Uterus (tissue), 4 donors: Measurements from ENCODE around the gene MAPT. TPM values are rescaled to one million over a fixed set of nuclear protein-coding genes. Genes with fewer than 3 reads are reported as not detected.

Experiments used
- DNase-seq, 2 donors: peaks; one replicate each; pipeline ENCODE4 v3.0.0-alpha.2; 2019 to 2020
- H3K27ac ChIP-seq, 2 donors: fragments of 200-600 bp; sonication (generic); 1 replicate in 1 of 2; 2 replicates in 1 of 2; pipeline ENCODE4 v1.5.1; 2016 to 2018
- H3K27me3 ChIP-seq, 2 donors: fragments of 200-600 bp; sonication (generic); one replicate each; pipeline ENCODE4 v1.5.1; 2018 to 2019; ENCODE audit warnings: control low read depth in 1 of 2
- H3K36me3 ChIP-seq, 2 donors: fragments of 200-600 bp; sonication (generic); one replicate each; pipeline ENCODE4 v1.5.1; 2019; ENCODE audit warnings: control low read depth in 1 of 2
- H3K4me1 ChIP-seq, 2 donors: fragments of 200-600 bp; sonication (generic); one replicate each; pipeline ENCODE4 v1.5.1; 2018 to 2019; ENCODE audit warnings: control low read depth in 1 of 2
- H3K4me3 ChIP-seq, 2 donors: fragments of 200-600 bp; sonication (generic); 1 replicate in 1 of 2; 2 replicates in 1 of 2; pipeline ENCODE4 v1.5.1; 2018 to 2019; ENCODE audit warnings: mild to moderate bottlenecking in 1 of 2
- H3K9me3 ChIP-seq, 2 donors: fragments of 200-600 bp; sonication (generic); one replicate each; pipeline ENCODE4 v1.5.1; 2019; ENCODE audit warnings: control low read depth in 1 of 2
- POLR2A ChIP-seq, 2 donors: fragments of 450-650 bp; IDR thresholded peaks; one replicate each; pipeline ENCODE4 v1.6.1; 2016; ENCODE audit warnings: antibody characterized with exemption in 2 of 2, mild to moderate bottlenecking in 1 of 2, moderate library complexity in 1 of 2
- intact Hi-C: fragments of 100-400 bp; cut with DNase I; formaldehyde crosslinking; loops from one replicate; pipeline ENCODE4 v1.15.1; 2023; ENCODE audit warnings: low total_unique reads
- total RNA-seq, 4 donors: library from RNA; depleted of rRNA in 3 of 4; stranded (reverse); fragments of >200 nt in 3 of 4; gene quantifications; one replicate each; pipeline versions ENCODE4 v1.1.0 to v1.2.4, GENCODE V29; 2014 to 2023
- TF ChIP-seq, protein P1 (sequence below), 4 experiments: fragments of 200-600 bp in 2 of 4; fragments of 450-650 bp in 2 of 4; sonication (generic) in 2 of 4; IDR thresholded peaks; one replicate each; pipeline ENCODE4 v1.5.1; 2016 to 2019; ENCODE audit warnings: antibody characterized with exemption in 4 of 4, mild to moderate bottlenecking in 2 of 4, moderate library complexity in 1 of 4
- donor health status: DM: yes; HTN: yes; CAD: no.

MAPT gene
- total RNA-seq, 4 donors from 2014 or later, result 0.26 to 4.1 (median 1.5) TPM; not detected in 1

DNA sequence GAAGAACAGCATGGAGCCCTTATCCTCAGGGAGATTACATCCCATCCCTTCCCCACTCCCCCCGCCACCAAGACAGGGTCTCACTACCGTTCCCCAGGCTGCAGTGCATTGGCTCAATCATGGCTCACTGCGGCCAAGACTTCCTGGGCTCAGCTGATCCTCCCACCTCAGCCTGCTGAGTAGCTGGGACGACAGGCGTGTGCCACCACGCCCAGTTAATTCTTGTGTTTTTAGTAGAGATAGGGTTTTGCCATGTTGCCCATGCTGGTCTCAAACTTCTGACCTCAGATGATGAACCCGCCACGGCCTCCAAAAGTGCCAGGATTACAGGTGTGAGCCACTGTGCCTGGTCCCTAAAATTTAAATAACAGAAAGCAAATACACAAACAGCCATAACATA lies 153.5 kb downstream of the MAPT start:
- H3K4me3 ChIP-seq, result no peak overlapping the region
- intact Hi-C loops, result loop anchor here (5.0 kb wide), 1 partner anchor 144 kb away; the partner anchor contains the start of gene KANSL1
- no peaks in the 10 kb centered on the region for H3K36me3 ChIP-seq
- TF ChIP-seq, protein P1, sequence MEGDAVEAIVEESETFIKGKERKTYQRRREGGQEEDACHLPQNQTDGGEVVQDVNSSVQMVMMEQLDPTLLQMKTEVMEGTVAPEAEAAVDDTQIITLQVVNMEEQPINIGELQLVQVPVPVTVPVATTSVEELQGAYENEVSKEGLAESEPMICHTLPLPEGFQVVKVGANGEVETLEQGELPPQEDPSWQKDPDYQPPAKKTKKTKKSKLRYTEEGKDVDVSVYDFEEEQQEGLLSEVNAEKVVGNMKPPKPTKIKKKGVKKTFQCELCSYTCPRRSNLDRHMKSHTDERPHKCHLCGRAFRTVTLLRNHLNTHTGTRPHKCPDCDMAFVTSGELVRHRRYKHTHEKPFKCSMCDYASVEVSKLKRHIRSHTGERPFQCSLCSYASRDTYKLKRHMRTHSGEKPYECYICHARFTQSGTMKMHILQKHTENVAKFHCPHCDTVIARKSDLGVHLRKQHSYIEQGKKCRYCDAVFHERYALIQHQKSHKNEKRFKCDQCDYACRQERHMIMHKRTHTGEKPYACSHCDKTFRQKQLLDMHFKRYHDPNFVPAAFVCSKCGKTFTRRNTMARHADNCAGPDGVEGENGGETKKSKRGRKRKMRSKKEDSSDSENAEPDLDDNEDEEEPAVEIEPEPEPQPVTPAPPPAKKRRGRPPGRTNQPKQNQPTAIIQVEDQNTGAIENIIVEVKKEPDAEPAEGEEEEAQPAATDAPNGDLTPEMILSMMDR (IDR thresholded peaks at IDR 0.05), result no peak
- TF ChIP-seq POLR2A (IDR thresholded peaks at IDR 0.05), result no peak
- H3K27ac ChIP-seq, result peak overlapping the region; percentile 32 to 71
- DNase-seq, result no peak
- no peaks in the 10 kb centered on the region for H3K27me3 ChIP-seq
- H3K9me3 ChIP-seq, result no peaks in the 10 kb centered on the region
- no peaks in the 10 kb centered on the region for H3K4me1 ChIP-seq

DNA sequence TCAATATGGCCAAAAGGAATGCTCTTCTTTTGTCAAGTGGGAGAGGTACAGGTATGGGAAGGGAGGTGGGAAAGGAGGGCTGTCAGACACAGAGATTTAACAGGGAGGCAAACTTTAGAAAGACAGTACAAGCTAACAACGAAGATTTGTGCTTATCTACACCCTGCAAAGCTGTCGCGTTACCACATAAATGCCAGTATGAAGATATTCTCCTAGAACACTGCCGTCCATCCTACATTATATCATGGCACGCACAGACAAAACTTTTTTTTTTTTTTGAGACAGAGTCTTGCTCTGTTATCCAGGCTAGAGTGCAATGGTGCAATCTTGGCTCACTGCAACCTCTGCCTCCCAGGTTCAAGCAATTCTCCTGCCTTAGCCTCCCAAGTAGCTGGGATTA lies 155.3 kb downstream of the MAPT start:
- DNase-seq, result no peak
- H3K4me1 ChIP-seq, result no peaks in the 10 kb centered on the region
- no peak overlapping the region for H3K27ac ChIP-seq
- TF ChIP-seq, protein P1 (IDR thresholded peaks at IDR 0.05), result no peak
- TF ChIP-seq POLR2A (IDR thresholded peaks at IDR 0.05), result no peak
- H3K27me3 ChIP-seq, result no peaks in the 10 kb centered on the region
- no peaks in the 10 kb centered on the region for H3K9me3 ChIP-seq
- H3K36me3 ChIP-seq, result no peaks in the 10 kb centered on the region
- no peak overlapping the region for H3K4me3 ChIP-seq
- intact Hi-C loops, result loop anchor here (5.0 kb wide), 1 partner anchor 143 kb away; the partner anchor contains the start of gene KANSL1

- intact Hi-C loops, result no loop called here
- no peaks in the 10 kb centered on the region for H3K4me1 ChIP-seq
- H3K36me3 ChIP-seq, result no peaks in the 10 kb centered on the region
- H3K27me3 ChIP-seq, result no peaks in the 10 kb centered on the region
- no peak for DNase-seq
- no peaks in the 10 kb centered on the region for H3K9me3 ChIP-seq
- no peak overlapping the region for H3K27ac ChIP-seq
- no peak for TF ChIP-seq POLR2A (IDR thresholded peaks at IDR 0.05)
- TF ChIP-seq, protein P1 (IDR thresholded peaks at IDR 0.05), result no peak
- no peak overlapping the region for H3K4me3 ChIP-seq
Observed at GRCh38 chr17:46053911-46054534, 159.7 kb downstream of the MAPT start.

GRCh38 chr17:46056800-46057304 lies 162.5 kb downstream of the MAPT start:
- peak overlapping the region in 1 of 2 donors; percentile 1 for H3K27ac ChIP-seq
- intact Hi-C loops, result no loop called here

GRCh38 chr17:46057366-46057765 lies 163.0 kb downstream of the MAPT start:
- H3K36me3 ChIP-seq, result no peaks in the 10 kb centered on the region
- H3K27me3 ChIP-seq, result no peaks in the 10 kb centered on the region
- DNase-seq, result no peak
- no peaks in the 10 kb centered on the region for H3K4me1 ChIP-seq
- H3K27ac ChIP-seq, result no peak overlapping the region
- H3K9me3 ChIP-seq, result no peaks in the 10 kb centered on the region
- intact Hi-C loops, result no loop called here
- H3K4me3 ChIP-seq, result no peak overlapping the region
- no peak for TF ChIP-seq POLR2A (IDR thresholded peaks at IDR 0.05)
- TF ChIP-seq, protein P1 (IDR thresholded peaks at IDR 0.05), result no peak

More at GRCh38 chr17:46056800-46057304, 162.5 kb downstream of the MAPT start:
- Histone ChIP-seq H3K27me3 (no peaks in the 10 kb centered on the region), H3K9me3 (no peaks in the 10 kb centered on the region), H3K36me3 (no peaks in the 10 kb centered on the region), H3K4me3 (no peak overlapping the region), H3K4me1 (no peaks in the 10 kb centered on the region)
- TF ChIP-seq, protein P1 (IDR thresholded peaks at IDR 0.05), result no peak
- TF ChIP-seq POLR2A (IDR thresholded peaks at IDR 0.05), result no peak
- DNase-seq, result no peak
